SKM-1 treated with dmso at 0.1 percent for 144 hours (cell line): ENCODE results near the gene RBFA.
"Not testable (repeated sequence)": the region's sequence is repeated elsewhere in the genome, so short reads cannot be mapped to it uniquely, and the experiment has no call there.

Experiments
- DNase-seq: peaks from one replicate; lab custom pipeline; 2025; ENCODE audit not compliant: unreplicated experiment; lab: John Stamatoyannopoulos, UW

Gene RBFA

DNA sequence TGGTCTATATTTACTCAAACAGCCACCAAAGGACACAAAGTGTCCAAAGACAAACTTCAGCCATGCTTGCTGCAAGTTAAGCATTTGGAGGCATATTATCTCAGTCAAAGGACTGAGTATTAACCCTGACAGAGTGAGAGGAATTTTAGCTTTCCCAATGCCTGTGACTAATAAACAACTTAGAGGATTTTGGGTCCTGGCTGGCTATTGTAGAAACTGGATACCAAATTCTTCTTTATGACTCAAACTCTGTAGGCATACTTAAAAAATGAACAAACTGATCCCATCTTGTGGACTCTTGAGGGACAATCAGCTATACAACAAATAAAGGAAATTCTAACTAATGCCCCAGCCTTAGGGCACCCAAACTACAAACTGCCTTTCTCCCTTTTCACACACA is 6.5 kb upstream of the RBFA start:
- DNase-seq, result not testable (repeated sequence)

DNA sequence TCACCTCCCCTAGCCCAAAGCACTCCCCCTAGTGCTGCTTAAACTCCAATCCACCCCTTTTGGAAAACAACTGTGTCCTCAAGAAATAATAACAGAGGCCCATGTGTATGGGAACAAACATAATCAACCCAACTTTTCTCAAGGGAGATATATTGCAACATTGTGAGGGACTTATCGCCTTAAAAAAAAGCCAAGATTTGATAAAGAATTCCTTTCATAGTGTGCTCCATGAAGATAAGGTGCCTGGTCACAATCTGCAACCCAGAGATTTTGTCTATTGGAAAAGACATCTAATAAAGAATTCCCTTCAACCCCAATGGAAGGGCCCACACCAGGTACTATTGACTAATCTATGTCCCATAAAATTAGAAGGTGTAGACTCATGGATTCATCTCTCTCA is 4.5 kb upstream of the RBFA start:
- no peak for DNase-seq

DNA sequence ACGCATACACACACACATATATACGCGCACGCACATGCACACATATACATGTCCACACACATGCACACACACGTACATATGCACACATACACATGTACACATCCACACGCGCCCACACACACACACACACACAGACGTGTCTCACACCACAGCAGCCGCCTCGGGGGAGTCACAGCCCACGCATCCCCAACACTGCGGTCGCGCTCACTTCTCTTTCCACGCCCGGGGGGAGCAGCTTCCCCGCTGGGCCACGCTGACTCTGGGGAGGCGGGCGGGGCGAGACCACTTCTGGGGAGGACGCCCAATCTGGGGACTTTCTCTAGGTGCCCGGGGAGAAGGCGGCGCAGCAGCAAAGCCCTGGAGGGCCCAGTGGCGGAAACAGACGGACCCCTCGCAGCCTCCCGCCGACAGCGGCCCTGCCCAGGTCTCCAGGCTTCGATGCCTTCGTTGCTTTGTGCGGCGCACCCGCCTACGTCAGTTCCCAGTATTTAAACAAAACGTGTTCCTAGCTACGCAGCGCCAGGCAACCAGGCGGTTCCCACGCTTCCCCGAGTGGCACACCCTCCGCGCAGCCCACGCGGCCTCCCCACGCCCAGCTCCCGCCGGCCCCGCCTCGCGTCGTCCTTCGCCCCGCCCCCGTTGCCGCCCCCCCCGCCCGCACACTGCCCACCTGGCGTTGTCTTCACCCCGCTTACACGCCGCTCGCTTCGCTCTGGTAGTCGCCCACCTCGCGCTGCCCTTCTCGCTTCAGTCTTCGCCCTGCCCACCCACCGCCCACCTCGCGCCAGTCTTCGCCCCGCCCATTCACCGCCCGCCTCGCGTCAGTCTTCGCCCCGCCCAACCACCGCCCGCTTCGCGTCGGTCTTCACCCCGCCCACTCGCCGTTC is 810 bp upstream of the RBFA start:
- DNase-seq, result peak; percentile 82

DNA sequence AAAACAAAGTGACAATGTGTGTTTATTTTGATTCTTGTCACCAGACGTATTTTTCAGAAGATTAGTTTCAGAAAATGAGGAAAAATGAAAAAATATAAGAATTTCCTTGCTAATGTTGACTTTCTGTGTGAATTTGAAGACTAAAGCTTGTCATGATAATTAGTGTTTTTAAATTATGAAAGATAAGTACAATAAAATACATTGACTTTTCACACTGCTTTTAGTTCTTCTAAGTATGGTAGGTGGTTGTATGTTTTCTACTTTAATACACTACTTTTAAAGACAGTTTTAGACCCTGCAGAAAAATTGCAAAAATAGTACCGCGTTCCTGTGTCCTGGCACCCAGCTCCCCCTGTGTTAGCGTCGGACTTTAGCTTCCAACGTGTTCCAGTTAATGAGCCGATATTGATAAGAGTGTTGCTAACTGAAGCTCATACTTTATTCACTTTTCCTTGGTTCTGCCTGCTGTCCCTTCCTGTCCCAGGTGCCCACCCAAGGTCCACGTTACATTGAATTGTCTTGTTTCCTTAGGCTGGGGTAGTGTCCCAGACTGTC is 695 bp downstream of the RBFA start:
- DNase-seq, result no peak

DNA sequence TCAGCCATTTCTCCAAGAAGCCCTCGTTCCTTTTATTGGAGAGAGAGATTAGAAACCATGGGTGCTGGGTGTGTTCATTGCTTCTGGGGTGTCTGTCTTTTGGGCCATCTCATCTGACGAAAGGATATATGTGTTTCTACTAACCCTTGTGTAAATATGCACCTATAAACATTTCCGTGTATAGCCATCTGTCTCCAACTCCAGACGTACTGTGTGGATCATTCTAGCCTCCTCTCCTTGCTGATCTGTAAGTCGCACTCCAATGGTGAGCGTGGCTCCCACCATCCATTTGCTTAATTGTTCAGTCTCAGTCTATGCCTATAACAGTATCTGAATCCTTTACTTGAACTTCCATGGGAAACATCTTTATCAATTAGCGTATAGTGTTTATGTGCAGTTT is 1.8 kb downstream of the RBFA start:
- no peak for DNase-seq

DNA sequence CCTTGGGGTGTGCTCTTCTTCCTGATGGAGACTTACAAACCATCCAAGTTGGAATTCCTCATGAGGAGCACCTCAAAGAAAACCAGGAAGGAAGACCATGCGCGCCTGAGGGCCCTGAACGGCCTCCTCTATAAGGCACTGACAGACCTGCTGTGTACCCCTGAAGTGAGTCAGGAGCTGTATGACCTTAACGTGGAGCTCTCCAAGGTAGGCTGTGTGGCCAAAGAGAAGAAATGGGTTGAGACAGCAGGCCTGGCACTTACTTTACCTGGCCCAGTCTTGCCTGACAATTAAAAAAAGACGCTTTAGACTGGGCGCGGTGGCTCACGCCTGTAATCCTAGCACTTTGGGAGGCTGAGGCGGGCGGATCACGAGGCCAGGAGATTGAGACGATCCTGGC is 3.1 kb downstream of the RBFA start:
- DNase-seq, result no peak

DNA sequence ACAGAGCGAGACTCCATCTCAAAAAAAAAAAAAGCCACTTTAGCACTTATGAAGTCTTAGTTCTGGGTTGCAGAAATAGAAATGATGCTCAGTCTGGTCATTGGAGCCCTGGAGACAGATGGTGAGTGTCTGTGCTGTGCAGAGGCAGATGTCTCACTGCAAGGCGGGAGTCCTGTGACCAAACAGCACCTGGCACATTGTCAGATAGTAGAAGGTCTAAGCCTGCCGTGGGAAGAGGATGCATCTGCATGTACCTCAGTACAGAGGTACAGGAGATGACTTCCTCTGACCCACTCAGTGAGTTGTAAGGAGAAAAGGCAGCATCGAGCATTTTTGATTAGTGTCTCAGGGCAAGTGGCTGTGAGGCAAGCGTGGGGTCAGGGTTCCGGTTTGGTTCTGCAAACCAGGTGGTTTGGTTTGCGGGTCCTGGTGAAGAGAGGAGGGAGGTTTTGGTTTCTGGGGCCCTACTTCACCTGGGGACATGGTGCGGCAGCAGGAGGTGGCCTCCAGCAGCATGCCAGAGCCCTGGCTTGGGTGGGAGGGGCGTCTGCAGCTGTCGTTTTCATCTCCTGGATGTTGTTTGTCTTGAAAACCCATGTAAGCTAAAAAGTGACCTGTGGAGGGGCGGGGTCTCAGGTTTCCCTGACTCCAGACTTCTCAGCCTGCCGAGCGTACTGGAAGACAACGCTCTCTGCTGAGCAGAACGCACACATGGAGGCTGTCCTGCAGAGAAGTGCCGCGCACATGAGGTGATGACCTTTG is 3.8 kb downstream of the RBFA start:
- DNase-seq, result no peak

DNA sequence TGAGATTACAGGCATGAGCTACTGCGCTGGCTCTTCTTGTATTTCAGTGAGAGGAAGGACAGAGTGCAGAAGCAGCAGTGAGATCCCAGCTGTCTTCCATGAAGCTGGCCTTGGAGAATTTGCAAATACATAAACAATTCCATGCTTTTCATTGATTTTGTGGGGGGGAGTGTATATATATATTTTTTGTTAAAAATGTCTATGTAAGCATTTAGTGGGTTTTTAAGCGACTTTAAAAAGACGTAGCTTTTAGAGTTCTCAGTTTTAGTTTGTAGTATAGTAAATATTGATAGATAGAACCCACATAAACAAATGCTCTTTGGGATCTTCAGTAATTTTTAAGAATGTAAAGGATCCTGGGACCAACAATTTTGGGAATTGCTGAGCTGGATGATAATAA is 6.3 kb downstream of the RBFA start:
- DNase-seq, result no peak

DNA sequence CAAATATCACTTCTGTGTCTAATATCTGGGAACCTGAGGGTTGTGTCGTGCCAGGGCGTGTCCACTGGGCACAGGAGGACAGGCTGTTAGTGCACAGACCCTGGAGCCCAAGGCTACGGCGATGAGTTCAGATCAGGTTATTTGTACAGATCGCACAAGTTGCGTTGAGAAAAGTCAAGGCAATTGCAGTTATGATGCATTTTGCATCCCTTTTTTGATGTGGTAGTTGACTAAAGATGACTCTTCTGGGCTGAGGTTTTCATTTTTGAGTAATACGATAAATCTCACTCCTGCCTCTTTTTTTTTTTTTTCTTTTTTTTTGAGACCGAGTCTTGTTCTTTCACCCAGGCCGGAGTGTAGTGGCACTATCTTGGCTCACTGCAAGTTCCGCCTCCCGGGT is 7.2 kb downstream of the RBFA start:
- DNase-seq, result no peak

DNA sequence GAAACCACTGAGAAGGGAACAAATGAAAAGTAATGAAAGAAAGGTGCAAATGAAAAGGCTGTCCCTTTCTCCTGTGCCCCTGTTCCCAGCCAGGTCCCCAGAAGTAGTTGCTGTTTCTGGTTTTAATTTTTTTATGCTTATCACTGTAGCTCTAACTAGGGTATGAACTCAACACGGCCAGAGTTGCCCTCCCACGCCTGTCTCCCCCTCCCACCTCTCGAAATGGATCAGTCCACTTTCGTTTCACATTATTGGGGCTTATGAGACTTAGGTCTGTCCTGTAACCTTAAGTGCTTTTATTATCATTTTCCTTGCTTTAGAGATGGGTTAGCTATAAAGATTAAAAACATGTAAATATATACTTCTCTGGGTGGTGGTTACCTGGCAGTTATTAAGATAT is 8.6 kb downstream of the RBFA start:
- DNase-seq, result no peak

DNA sequence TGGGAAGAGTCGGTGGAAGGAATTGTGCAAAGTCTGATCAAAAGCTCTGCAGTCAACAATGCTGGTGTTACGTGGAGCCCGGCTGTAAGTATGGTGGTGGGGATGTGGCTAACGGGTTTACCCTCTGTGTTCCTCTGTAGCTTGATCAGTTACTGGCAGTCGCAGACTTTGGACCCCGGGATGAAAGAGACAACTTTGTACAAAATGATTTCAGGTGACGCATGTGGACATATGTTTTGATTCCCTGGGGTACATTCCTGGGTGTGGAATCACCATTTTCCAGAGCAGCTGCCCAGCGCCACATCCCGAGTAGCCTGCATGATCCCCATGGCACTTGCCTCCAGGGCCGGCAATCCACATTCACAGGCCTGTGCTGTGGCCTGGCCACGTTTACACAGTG is 9.8 kb downstream of the RBFA start:
- DNase-seq, result no peak

DNA sequence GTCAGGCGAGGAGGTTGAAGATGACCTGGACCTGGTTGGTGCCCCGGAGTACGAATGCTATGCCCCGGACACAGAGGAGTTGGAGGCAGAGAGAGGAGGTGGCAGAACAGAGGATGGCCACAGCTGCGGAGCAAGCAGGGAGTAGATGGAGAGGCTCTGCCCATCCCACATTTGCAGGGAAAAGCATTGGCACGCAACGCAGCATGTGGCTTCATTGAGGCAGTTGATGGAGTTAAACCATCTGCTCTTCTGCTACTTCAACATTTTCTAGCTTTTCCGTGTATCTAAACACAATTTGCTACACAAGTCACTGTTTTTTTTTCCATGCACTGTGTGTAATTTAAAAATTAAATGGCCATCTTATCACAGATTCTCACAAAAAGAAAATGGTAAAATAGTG is 11.8 kb downstream of the RBFA start:
- DNase-seq, result no peak

DNA sequence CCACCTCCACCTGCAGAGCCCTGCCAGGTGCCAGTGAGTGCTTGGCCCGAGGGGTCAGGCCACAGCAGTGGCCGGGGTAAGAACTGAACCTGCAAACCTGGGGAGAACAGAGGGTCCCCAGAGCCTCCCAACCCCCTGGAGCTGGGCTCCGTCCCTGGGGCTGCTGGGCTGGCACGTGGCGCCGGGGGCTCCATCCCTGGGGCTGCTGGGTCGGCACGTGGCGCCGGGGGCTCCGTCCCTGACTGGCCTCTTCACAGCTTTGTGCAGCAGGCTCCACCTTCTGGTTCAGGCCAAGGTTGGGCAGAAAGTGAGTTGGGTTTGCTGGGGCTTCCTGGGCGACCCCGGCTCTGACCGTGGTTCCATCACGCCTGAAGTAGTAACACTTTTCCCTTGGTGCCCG is 12.2 kb downstream of the RBFA start:
- no peak for DNase-seq

DNA sequence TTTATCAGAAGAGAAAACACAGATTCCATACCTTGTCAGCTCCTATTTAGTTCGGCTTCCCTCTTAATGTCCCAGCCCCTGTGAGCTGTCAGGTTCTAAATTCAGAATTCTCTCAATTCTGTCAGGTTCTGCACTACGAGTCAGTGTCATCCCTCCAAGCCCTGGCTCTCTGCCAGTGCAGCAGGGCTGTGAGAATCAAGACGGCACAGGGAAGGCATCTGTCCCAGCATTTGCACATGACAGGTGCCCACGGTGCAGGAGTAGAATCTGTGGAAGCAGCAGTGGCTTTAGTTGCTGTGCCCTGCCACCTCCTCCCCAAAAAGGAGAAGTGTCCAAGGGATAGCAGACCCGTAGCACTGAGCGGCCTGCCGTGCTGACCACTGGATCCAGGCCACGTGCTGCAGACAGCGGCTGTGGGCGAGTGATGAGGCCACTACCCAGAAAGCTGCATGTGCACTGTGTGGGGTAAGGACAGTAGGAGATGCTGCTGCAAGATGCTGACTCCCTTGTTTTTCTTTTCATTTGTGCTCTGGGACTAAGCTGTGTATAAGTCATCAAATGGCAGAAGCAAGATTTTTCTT is 12.8 kb downstream of the RBFA start:
- no peak for DNase-seq

DNA sequence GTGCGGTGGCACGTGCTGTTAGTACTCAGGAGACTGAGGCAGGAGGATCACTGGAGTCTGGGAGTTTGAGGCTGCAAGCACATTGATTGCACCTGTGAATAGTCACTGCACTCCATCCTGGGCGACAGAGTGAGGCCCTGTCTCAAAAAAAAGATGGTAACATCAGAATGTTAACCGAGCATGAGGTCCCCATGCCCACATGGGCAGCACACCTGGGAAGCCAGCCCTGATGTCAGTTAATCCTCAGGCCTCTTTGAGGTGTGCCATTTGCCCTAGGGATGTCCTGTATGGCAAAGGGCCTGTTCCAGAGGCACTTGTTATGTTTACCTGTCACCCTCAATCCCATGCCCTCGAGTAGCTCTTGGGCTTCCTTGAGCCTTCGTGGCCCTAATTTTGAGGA is 16.6 kb downstream of the RBFA start:
- DNase-seq, result no peak

DNA sequence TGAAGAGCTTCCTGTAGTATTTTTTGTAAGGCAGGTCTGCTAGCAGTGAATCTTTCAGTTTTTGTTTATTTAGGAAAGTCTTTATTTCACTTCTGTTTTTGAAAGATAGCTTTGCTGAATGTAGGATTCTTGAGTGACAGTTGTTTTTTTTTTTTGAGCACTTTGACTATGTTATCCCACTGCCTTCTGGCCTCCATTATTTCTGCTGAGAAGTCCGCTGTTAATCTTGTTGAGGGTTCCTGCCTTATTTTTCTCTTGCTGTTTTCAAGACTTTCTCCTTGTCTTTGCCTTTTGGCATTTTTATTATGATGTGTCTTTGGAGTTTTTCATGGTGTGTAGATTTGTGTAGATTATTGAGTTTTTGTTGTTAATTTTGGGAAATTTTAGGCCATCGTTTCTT is 21.9 kb downstream of the RBFA start:
- DNase-seq, result no peak

DNA sequence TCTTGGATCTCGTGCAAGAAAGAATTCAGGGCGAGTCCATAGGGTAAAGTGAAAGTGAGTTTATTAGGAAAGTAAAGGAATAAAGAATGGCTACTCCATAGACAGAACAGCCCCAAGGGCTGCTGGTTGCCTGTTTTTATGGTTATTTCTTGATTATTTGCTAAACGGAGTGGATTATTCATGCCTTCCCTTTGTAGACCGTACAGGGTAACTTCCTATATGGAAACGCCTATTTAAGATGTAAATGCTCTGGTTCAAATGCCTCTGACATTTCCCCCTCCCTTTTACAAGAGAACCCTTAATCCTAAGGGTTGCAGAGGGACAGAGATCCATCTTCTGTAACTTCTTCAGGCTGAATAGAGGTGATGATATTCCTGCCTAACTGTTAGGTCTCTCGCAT is 25.7 kb downstream of the RBFA start:
- DNase-seq, result no peak

DNA sequence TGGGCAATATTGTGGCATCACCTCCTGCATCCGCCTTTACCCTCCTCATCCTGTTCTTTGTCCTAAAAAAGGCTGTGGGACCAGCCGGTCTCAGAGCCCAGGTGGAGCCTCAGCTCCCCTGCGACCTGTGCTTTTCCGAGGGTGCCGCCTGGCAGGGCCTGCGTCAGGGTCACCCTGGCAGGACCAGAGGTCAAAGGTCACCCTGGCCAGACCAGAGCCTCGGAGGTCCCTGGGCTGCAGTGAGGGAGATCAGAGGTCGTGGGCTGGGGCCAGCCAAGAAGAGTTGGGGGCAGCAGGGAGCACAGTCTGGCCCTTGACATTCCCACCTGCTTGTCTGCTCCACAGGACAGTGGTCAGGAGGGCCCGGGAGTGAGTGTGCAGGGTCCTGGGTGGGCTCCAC is 31.5 kb downstream of the RBFA start:
- DNase-seq, result no peak

DNA sequence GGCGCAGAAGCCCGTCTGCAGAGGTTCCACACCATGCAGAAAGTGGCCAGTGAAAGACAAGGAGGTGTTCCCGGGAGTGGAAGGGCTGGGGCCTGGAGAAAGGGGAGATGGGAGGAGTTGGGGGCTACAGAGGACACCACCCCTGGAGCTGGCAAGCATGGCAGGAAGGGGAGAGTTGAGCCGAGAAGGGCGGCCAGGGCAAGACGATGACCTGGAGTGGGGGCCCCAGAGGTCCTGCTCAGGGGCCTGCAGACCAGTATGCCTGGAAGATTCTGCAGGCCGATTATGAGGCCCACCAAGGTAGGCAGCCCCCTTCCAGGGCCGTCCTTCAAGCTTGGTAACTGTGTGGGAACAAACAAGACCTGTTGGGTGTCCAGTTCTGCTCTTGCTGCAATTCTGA is 33.1 kb downstream of the RBFA start:
- DNase-seq, result no peak

DNA sequence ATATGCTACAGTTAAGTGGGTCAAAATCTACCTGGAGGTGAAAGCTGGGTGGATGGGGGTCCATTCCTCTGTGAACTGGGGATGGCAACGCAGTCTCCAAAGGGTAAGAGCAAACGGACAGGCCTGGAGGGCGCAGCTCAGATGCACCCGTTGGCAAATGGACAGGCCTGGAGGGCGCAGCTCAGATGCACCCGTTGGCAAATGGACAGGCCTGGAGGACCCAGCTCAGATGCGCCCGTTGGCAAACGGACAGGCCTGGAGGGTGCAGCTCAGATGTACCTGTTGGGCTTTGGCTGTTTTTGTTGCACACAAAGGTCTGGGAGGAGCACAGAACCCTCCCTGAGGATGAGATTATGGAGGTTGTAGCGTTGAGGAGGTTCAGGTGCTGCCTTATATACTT is 33.7 kb downstream of the RBFA start:
- DNase-seq, result no peak

DNA sequence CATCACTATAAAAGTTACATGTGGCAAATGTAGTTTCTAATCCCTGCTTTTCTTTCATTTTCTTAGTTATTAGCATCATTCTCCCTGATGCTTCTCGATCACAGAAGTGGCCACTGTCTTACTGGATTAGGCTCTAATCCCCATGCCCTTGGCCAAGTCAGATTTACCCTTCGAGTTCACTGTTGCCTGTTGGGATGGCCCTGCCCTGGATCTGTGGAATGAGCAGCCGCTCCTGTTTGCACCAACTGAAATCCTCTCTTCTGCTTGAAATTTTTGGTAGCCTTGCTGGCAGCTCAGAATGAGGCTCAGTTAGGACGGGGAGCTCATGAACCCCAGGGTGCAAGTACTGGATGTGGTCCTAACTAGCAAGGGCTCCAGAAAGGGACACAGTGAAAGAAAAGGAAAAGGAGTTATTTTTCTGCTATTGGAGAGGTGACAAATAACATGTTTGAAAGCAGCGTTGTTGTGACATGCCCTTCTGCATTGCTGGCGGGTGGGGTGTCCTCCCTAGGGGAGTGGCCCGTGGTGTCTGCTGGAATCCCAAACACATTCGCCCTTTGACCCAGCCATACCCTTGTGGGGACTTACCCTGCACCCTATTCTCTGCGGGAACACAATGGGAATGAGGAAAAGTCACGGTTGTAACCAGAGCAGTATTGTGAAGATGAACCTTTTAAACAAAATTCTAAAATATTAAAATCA is 34.5 kb downstream of the RBFA start:
- DNase-seq, result no peak
